Forelimb muscle (tissue), 1 donor: ENCODE measurements around the gene C2orf69. TPM values are rescaled to one million over a fixed set of nuclear protein-coding genes. Genes with fewer than 3 reads are reported as not detected.

Experiments
- DNase-seq: peaks from one replicate; pipeline ENCODE4 v3.0.0-alpha.2; 2013; ENCODE audit warnings: low read depth
- polyA plus RNA-seq: library from polyadenylated mRNA; unstranded; fragments of 120-200 nt; gene quantifications from one replicate; pipeline ENCODE4 v1.2.1, GENCODE V29; 2013; ENCODE audit not compliant: insufficient read length

C2orf69 gene
- polyA plus RNA-seq, 1 donor, result 8.0 TPM

- DNase-seq, result no peak
These were observed 55.9 kb downstream of the C2orf69 start for GRCh38 chr2:199966976-199967375.

GRCh38 chr2:199968126-199968525, 57.0 kb downstream of the C2orf69 start:
- DNase-seq, result no peak

GRCh38 chr2:199972088-199972626, 61.1 kb downstream of the C2orf69 start:
- DNase-seq, result no peak

- no peak for DNase-seq
These were observed 62.6 kb downstream of the C2orf69 start for GRCh38 chr2:199973703-199974102.

- DNase-seq, result no peak
These were observed 64.3 kb downstream of the C2orf69 start for GRCh38 chr2:199975273-199975895.

Other genes with a start within 250 kb of the C2orf69 start
- gene FTCDNL1, start 60.1 kb upstream of the C2orf69 start, polyA plus RNA-seq, result 1.4 TPM
- gene TYW5, start 44.2 kb downstream of the C2orf69 start, polyA plus RNA-seq, result 8.6 TPM
- gene MAIP1, start 44.3 kb downstream of the C2orf69 start, polyA plus RNA-seq, result 17.0 TPM